ENCODE data around the gene PLCB2. TPM values are rescaled to one million over a fixed set of nuclear protein-coding genes. Genes with fewer than 3 reads are reported as not detected.

Gene PLCB2
- total RNA-seq, 2 donors from 2014 or later: 17.7 to 32.4 TPM

- Histone ChIP-seq H3K4me1 (ENCODE audit: control insufficient read depth in 1 of 2, low read depth in 2 of 2) (peaks cover 8 to 17% of the 10 kb centered on the region in 2 donors), H3K9me3 (no peaks in the 10 kb centered on the region), H3K36me3 (no peaks in the 10 kb centered on the region), H3K27ac (no peak overlapping the region), H3K27me3 (replicated peaks; ENCODE audit: insufficient read depth) (no peaks in the 10 kb centered on the region), H3K4me3 (no peak overlapping the region)
- no peak for DNase-seq (ENCODE audit: low spot score)
- no peak for ATAC-seq (ENCODE audit: insufficient number of reproducible peaks, low FRiP score, low read depth)
- TF ChIP-seq CTCF (IDR thresholded peaks at IDR 0.05): no peak
Observed at GRCh38 chr15:40251486-40252140, 56.1 kb downstream of the PLCB2 start.

GRCh38 chr15:40250771-40251483 is 56.8 kb downstream of the PLCB2 start:
- no peak for ATAC-seq (ENCODE audit: insufficient number of reproducible peaks, low FRiP score, low read depth)
- Histone ChIP-seq H3K36me3 (no peaks in the 10 kb centered on the region), H3K27me3 (replicated peaks; ENCODE audit: insufficient read depth) (no peaks in the 10 kb centered on the region), H3K27ac (no peak overlapping the region), H3K4me3 (no peak overlapping the region), H3K9me3 (no peaks in the 10 kb centered on the region), H3K4me1 (ENCODE audit: control insufficient read depth in 1 of 2, low read depth in 2 of 2) (peaks cover 8 to 17% of the 10 kb centered on the region in 2 donors)
- no peak for TF ChIP-seq CTCF (IDR thresholded peaks at IDR 0.05)
- no peak for DNase-seq (ENCODE audit: low spot score)

GRCh38 chr15:40250304-40250656 is 57.5 kb downstream of the PLCB2 start:
- Histone ChIP-seq H3K9me3 (no peaks in the 10 kb centered on the region), H3K36me3 (no peaks in the 10 kb centered on the region), H3K4me3 (no peak overlapping the region), H3K4me1 (ENCODE audit: control insufficient read depth in 1 of 2, low read depth in 2 of 2) (peaks cover 8 to 17% of the 10 kb centered on the region in 2 donors), H3K27me3 (replicated peaks; ENCODE audit: insufficient read depth) (no peaks in the 10 kb centered on the region), H3K27ac (no peak overlapping the region)
- DNase-seq (ENCODE audit: low spot score) (no peak), ATAC-seq (ENCODE audit: insufficient number of reproducible peaks, low FRiP score, low read depth) (no peak)
- TF ChIP-seq CTCF (IDR thresholded peaks at IDR 0.05): no peak

- no peak for DNase-seq (ENCODE audit: low spot score)
- no peaks in the 10 kb centered on the region for H3K9me3 ChIP-seq
- peaks cover 8 to 17% of the 10 kb centered on the region in 2 donors for H3K4me1 ChIP-seq (ENCODE audit: control insufficient read depth in 1 of 2, low read depth in 2 of 2)
- no peaks in the 10 kb centered on the region for H3K27me3 ChIP-seq (replicated peaks; ENCODE audit: insufficient read depth)
- H3K27ac ChIP-seq: no peak overlapping the region
- H3K36me3 ChIP-seq: no peaks in the 10 kb centered on the region
- no peak for TF ChIP-seq CTCF (IDR thresholded peaks at IDR 0.05)
- no peak overlapping the region for H3K4me3 ChIP-seq
- no peak for ATAC-seq (ENCODE audit: insufficient number of reproducible peaks, low FRiP score, low read depth)
Observed at GRCh38 chr15:40249477-40250303, 58.0 kb downstream of the PLCB2 start.

Measured in thoracic aorta (tissue), 2 donors.